ENCODE measurements around the gene ASCC2. TPM values are rescaled to one million over a fixed set of nuclear protein-coding genes. Genes with fewer than 3 reads are reported as not detected.

ASCC2 gene
- total and polyA plus RNA-seq, 2 donors (not counting 1 experiment from before 2014, with no cell fraction given): 23.8 to 30.5 TPM

DNA sequence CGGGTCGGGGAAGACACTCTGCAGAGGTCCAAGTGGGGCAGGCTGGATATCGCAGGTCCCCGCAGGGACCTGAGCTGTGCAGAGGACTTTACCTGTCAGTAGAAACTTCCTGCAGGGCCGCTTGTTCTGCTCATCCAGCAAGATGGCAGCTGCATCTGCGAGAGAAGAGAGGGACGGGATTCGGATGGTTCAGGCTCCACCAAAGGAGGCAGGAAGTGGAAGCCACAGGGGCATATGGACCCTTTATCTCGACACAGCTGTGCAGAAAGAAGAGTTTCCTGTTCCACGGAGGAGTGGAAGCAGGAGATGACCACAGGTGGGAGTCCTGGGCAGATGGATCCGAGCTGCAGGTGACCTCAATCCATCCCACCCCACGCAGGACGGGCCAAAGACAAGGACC is 95.7 kb downstream of the ASCC2 start:
- H3K9ac ChIP-seq (ENCODE audit: insufficient read depth, low read length): no peak overlapping the region
- H3K9me3 ChIP-seq (ENCODE audit: control insufficient read depth, insufficient read depth, low read depth, low read length): no peaks in the 10 kb centered on the region
- H3K4me1 ChIP-seq (ENCODE audit: control insufficient read depth, extremely low read depth, insufficient read depth, low read length): no peaks in the 10 kb centered on the region
- no peaks in the 10 kb centered on the region for H3K27me3 ChIP-seq (ENCODE audit: control insufficient read depth, insufficient read depth, low read length)
- H3K36me3 ChIP-seq (ENCODE audit: control insufficient read depth, insufficient read depth, low read length): no peaks in the 10 kb centered on the region
- H3K79me2 ChIP-seq (ENCODE audit: control insufficient read depth, insufficient read depth, low read length): no peaks in the 10 kb centered on the region
- no peak overlapping the region for H3K27ac ChIP-seq (ENCODE audit: insufficient read depth, low read length)
- TF ChIP-seq, protein P1, sequence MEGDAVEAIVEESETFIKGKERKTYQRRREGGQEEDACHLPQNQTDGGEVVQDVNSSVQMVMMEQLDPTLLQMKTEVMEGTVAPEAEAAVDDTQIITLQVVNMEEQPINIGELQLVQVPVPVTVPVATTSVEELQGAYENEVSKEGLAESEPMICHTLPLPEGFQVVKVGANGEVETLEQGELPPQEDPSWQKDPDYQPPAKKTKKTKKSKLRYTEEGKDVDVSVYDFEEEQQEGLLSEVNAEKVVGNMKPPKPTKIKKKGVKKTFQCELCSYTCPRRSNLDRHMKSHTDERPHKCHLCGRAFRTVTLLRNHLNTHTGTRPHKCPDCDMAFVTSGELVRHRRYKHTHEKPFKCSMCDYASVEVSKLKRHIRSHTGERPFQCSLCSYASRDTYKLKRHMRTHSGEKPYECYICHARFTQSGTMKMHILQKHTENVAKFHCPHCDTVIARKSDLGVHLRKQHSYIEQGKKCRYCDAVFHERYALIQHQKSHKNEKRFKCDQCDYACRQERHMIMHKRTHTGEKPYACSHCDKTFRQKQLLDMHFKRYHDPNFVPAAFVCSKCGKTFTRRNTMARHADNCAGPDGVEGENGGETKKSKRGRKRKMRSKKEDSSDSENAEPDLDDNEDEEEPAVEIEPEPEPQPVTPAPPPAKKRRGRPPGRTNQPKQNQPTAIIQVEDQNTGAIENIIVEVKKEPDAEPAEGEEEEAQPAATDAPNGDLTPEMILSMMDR (conservative IDR thresholded peaks at IDR 0.05 in 1 of 2, IDR thresholded peaks at IDR 0.05 in 1 of 2; ENCODE audit: low read depth in 1 of 2, low read length in 2 of 2): no peak
- no peak for TF ChIP-seq EZH2 (IDR thresholded peaks at IDR 0.05; ENCODE audit: low read length, missing control alignments)
- DNase-seq (ENCODE audit: low read depth in 2 of 2): no peak
- H3K4me2 ChIP-seq (ENCODE audit: extremely low read depth, insufficient read depth, low read length): no peak overlapping the region
- H2AFZ ChIP-seq (ENCODE audit: low read length): no peak overlapping the region
- H3K4me3 ChIP-seq (replicated peaks in 1 of 4; ENCODE audit: control extremely low read depth in 1 of 4, insufficient read depth in 1 of 4, low read depth in 3 of 4, low read length in 4 of 4): no peak overlapping the region
- no peaks in the 10 kb centered on the region for H4K20me1 ChIP-seq (ENCODE audit: control insufficient read depth, extremely low read depth, insufficient read depth, low read length)

- TF ChIP-seq, protein P1 (conservative IDR thresholded peaks at IDR 0.05 in 1 of 2, IDR thresholded peaks at IDR 0.05 in 1 of 2; ENCODE audit: low read depth in 1 of 2, low read length in 2 of 2): no peak
- no peak for TF ChIP-seq EZH2 (IDR thresholded peaks at IDR 0.05; ENCODE audit: low read length, missing control alignments)
- no peaks in the 10 kb centered on the region for H3K4me1 ChIP-seq (ENCODE audit: control insufficient read depth, extremely low read depth, insufficient read depth, low read length)
- H3K4me3 ChIP-seq (replicated peaks in 1 of 4; ENCODE audit: control extremely low read depth in 1 of 4, insufficient read depth in 1 of 4, low read depth in 3 of 4, low read length in 4 of 4): no peak overlapping the region
- H3K36me3 ChIP-seq (ENCODE audit: control insufficient read depth, insufficient read depth, low read length): no peaks in the 10 kb centered on the region
- H3K79me2 ChIP-seq (ENCODE audit: control insufficient read depth, insufficient read depth, low read length): no peaks in the 10 kb centered on the region
- H3K4me2 ChIP-seq (ENCODE audit: extremely low read depth, insufficient read depth, low read length): no peak overlapping the region
- no peak overlapping the region for H3K9ac ChIP-seq (ENCODE audit: insufficient read depth, low read length)
- no peaks in the 10 kb centered on the region for H3K9me3 ChIP-seq (ENCODE audit: control insufficient read depth, insufficient read depth, low read depth, low read length)
- H2AFZ ChIP-seq (ENCODE audit: low read length): no peak overlapping the region
- no peaks in the 10 kb centered on the region for H4K20me1 ChIP-seq (ENCODE audit: control insufficient read depth, extremely low read depth, insufficient read depth, low read length)
- H3K27ac ChIP-seq (ENCODE audit: insufficient read depth, low read length): no peak overlapping the region
- H3K27me3 ChIP-seq (ENCODE audit: control insufficient read depth, insufficient read depth, low read length): no peaks in the 10 kb centered on the region
- no peak for DNase-seq (ENCODE audit: low read depth in 2 of 2)
Observed at GRCh38 chr22:29741926-29742325, 96.1 kb downstream of the ASCC2 start.

- Histone ChIP-seq H3K4me1 (ENCODE audit: control insufficient read depth, extremely low read depth, insufficient read depth, low read length) (no peaks in the 10 kb centered on the region), H3K79me2 (ENCODE audit: control insufficient read depth, insufficient read depth, low read length) (no peaks in the 10 kb centered on the region), H4K20me1 (ENCODE audit: control insufficient read depth, extremely low read depth, insufficient read depth, low read length) (no peaks in the 10 kb centered on the region), H3K4me3 (replicated peaks in 1 of 4; ENCODE audit: control extremely low read depth in 1 of 4, insufficient read depth in 1 of 4, low read depth in 3 of 4, low read length in 4 of 4) (no peak overlapping the region), H3K9ac (ENCODE audit: insufficient read depth, low read length) (no peak overlapping the region), H3K27ac (ENCODE audit: insufficient read depth, low read length) (no peak overlapping the region), H3K27me3 (ENCODE audit: control insufficient read depth, insufficient read depth, low read length) (no peaks in the 10 kb centered on the region), H3K4me2 (ENCODE audit: extremely low read depth, insufficient read depth, low read length) (no peak overlapping the region), H2AFZ (ENCODE audit: low read length) (no peak overlapping the region), H3K9me3 (ENCODE audit: control insufficient read depth, insufficient read depth, low read depth, low read length) (no peaks in the 10 kb centered on the region), H3K36me3 (ENCODE audit: control insufficient read depth, insufficient read depth, low read length) (no peaks in the 10 kb centered on the region)
- TF ChIP-seq, protein P1 (conservative IDR thresholded peaks at IDR 0.05 in 1 of 2, IDR thresholded peaks at IDR 0.05 in 1 of 2; ENCODE audit: low read depth in 1 of 2, low read length in 2 of 2): no peak
- TF ChIP-seq EZH2 (IDR thresholded peaks at IDR 0.05; ENCODE audit: low read length, missing control alignments): no peak
- no peak for DNase-seq (ENCODE audit: low read depth in 2 of 2)
Observed at GRCh38 chr22:29740216-29740615, 97.9 kb downstream of the ASCC2 start.
